HCT116 (cell line): ENCODE data around the gene MAX. TPM values are rescaled to one million over a fixed set of nuclear protein-coding genes. Genes with fewer than 3 reads are reported as not detected.

ENCODE experiments used
- ATAC-seq: fragments of 200-7000 bp; cut with Tn5 transposase; 2 replicates; pipeline ENCODE4 v1.9.1; 2020; ENCODE audit warnings: mild to moderate bottlenecking, moderate library complexity
- BruUV-seq: library from RNA; stranded (reverse); fragments of 400-500 nt; replicated peaks from 2 replicates; lab custom pipeline; 2021; lab: Mats Ljungman, UMichigan
- CTCF ChIA-PET: fragments of 300-600 bp; sonication (Branson Sonifier 250); formaldehyde crosslinking; loops from one replicate; lab custom pipeline; 2021; ENCODE audit warnings: antibody characterized with exemption; lab: Charles Lee
- POLR2A ChIA-PET: fragments of 300-600, 350-600 bp; sonication (Branson Sonifier 250); formaldehyde crosslinking; loops from one replicate; lab custom pipeline; 2021; ENCODE audit warnings: antibody characterized with exemption; lab: Charles Lee
- RAD21 ChIA-PET, 2 experiments: fragments of 300-600 bp; sonication (Branson Sonifier 250); formaldehyde crosslinking; loops; one replicate each; lab custom pipeline; 2023; ENCODE audit warnings: low total read pairs in 2 of 2; ENCODE audit not compliant: uncharacterized antibody in 2 of 2, unreplicated experiment in 2 of 2, low non-redundant PET in 1 of 2; lab: Charles Lee
- DNase-seq: peaks from one replicate; pipeline ENCODE4 v3.0.0-alpha.2; 2010; ENCODE audit warnings: low read depth, low spot score
- H2AFZ ChIP-seq: fragments of 200-600 bp; shearing (Covaris generic), sonication (generic); 2 replicates; pipeline ENCODE4 v1.6.1; 2017; ENCODE audit warnings: low read depth, mixed run types, mixed read lengths, antibody characterized with exemption, low read length; ENCODE audit not compliant: poor library complexity, severe bottlenecking
- H3K27ac ChIP-seq: 2 replicates; pipeline ENCODE4 v1.5.1; 2012; ENCODE audit warnings: low read depth, low read length
- H3K27me3 ChIP-seq: fragments of 200-600 bp; sonication (generic); 2 replicates; pipeline ENCODE4 v1.6.1; 2016; ENCODE audit warnings: mixed run types, low read length, mixed read lengths; ENCODE audit not compliant: insufficient read depth
- H3K36me3 ChIP-seq, 2 experiments: fragments of 200-500 bp in 1 of 2; fragments of 200-600 bp in 1 of 2; sonication (Bioruptor generic) in 1 of 2; sonication (generic) in 1 of 2; 2 replicates each; pipeline versions ENCODE4 v1.5.1 to v1.6.1; 2014 to 2016; ENCODE audit warnings: low read length in 2 of 2, inconsistent platforms in 1 of 2, mixed read lengths in 1 of 2, mixed run types in 1 of 2; ENCODE audit not compliant: insufficient read depth in 2 of 2, control insufficient read depth in 1 of 2
- H3K4me1 ChIP-seq, 2 experiments: fragments of 200-600 bp in 1 of 2; sonication (generic) in 1 of 2; 2 replicates each; pipeline versions ENCODE4 v1.5.1 to v1.6.1; 2012 to 2017; ENCODE audit warnings: low read length in 2 of 2, inconsistent platforms in 1 of 2, mild to moderate bottlenecking in 1 of 2, mixed read lengths in 1 of 2, mixed run types in 1 of 2, moderate library complexity in 1 of 2; ENCODE audit not compliant: insufficient read depth in 2 of 2, control insufficient read depth in 1 of 2
- H3K4me2 ChIP-seq: fragments of 200-600 bp; sonication (generic); 2 replicates; pipeline ENCODE4 v1.6.1; 2017; ENCODE audit warnings: mixed run types, low read length, mixed read lengths
- H3K4me3 ChIP-seq, 2 experiments: fragments of 200-600 bp in 1 of 2; sonication (generic) in 1 of 2; replicated peaks in 1 of 2; 2 replicates each; pipeline ENCODE4 v1.5.1; 2011 to 2016; ENCODE audit warnings: low read length in 2 of 2, control low read depth in 1 of 2, low read depth in 1 of 2, mild to moderate bottlenecking in 1 of 2, mixed read lengths in 1 of 2, mixed run types in 1 of 2
- H3K79me2 ChIP-seq: fragments of 200-600 bp; sonication (generic); 2 replicates; pipeline ENCODE4 v1.6.1; 2017; ENCODE audit warnings: mild to moderate bottlenecking, mixed run types, low read length, moderate library complexity, mixed read lengths; ENCODE audit not compliant: insufficient read depth
- H3K9ac ChIP-seq: fragments of 200-600 bp; sonication (generic); 2 replicates; pipeline ENCODE4 v1.6.1; 2016; ENCODE audit warnings: low read length, mixed read lengths
- H3K9me2 ChIP-seq: fragments of 200-600 bp; sonication (generic), shearing (Covaris generic); 2 replicates; pipeline ENCODE4 v1.6.1; 2017; ENCODE audit warnings: mixed run types, mild to moderate bottlenecking, moderate library complexity; ENCODE audit not compliant: insufficient read depth
- H3K9me3 ChIP-seq, 2 experiments: fragments of 200-500 bp in 1 of 2; fragments of 200-600 bp in 1 of 2; sonication (Bioruptor generic) in 1 of 2; sonication (generic) in 1 of 2; 2 replicates each; pipeline ENCODE4 v1.6.1; 2014 to 2017; ENCODE audit warnings: low read length in 2 of 2, mixed read lengths in 2 of 2, inconsistent platforms in 1 of 2, low read depth in 1 of 2, mild to moderate bottlenecking in 1 of 2, mixed run types in 1 of 2, moderate library complexity in 1 of 2; ENCODE audit not compliant: control insufficient read depth in 1 of 2, insufficient read depth in 1 of 2
- H4K20me1 ChIP-seq: fragments of 200-600 bp; sonication (generic), shearing (Covaris generic); 2 replicates; pipeline ENCODE4 v1.6.1; 2017; ENCODE audit warnings: mixed run types, mild to moderate bottlenecking, moderate library complexity; ENCODE audit not compliant: insufficient read depth
- ATF3 ChIP-seq: IDR thresholded peaks from 2 replicates; pipeline ENCODE4 v1.6.1; 2012
- CBX3 ChIP-seq: IDR thresholded peaks from 2 replicates; pipeline ENCODE4 v1.6.1; 2012; ENCODE audit warnings: low read depth
- CTCF ChIP-seq, 3 experiments: fragments of 200-600 bp in 1 of 3; sonication (generic) in 1 of 3; IDR thresholded peaks in 2 of 3; conservative IDR thresholded peaks in 1 of 3; 2 replicates each; pipeline ENCODE4 v1.5.1; 2012 to 2017; ENCODE audit warnings: low read depth in 2 of 3, low read length in 2 of 3, antibody characterized with exemption in 1 of 3, borderline replicate concordance in 1 of 3, control low read depth in 1 of 3, mild to moderate bottlenecking in 1 of 3, mixed read lengths in 1 of 3, mixed run types in 1 of 3, moderate library complexity in 1 of 3; ENCODE audit not compliant: insufficient read depth in 1 of 3
- FOSL1 ChIP-seq: IDR thresholded peaks from 2 replicates; pipeline ENCODE4 v1.6.1; 2012; ENCODE audit warnings: low read depth
- SIN3A ChIP-seq: IDR thresholded peaks from 2 replicates; pipeline ENCODE4 v1.6.1; 2012; ENCODE audit warnings: low read depth
- SRF ChIP-seq: IDR thresholded peaks from 2 replicates; pipeline ENCODE4 v1.6.1; 2012; ENCODE audit warnings: low read depth
- TCF7L2 ChIP-seq: IDR thresholded peaks from 2 replicates; pipeline ENCODE4 v1.7.0; 2011; ENCODE audit warnings: borderline replicate concordance, inconsistent platforms; ENCODE audit not compliant: insufficient read depth, insufficient read length; ENCODE audit errors: extremely low read depth
- YY1 ChIP-seq: IDR thresholded peaks from 2 replicates; pipeline ENCODE4 v1.6.1; 2011; ENCODE audit warnings: low read length, low read depth, moderate library complexity, mild to moderate bottlenecking; ENCODE audit not compliant: insufficient replicate concordance; ENCODE audit errors: extremely low read depth
- intact Hi-C: fragments of 100-400 bp; cut with micrococcal nuclease; formaldehyde crosslinking; loops from 2 replicates; pipeline ENCODE4 v1.10.0; 2022
- total RNA-seq: library from RNA; stranded (reverse); gene quantifications from one replicate; pipeline ENCODE4 v1.2.1, GENCODE V29; 2021; ENCODE audit not compliant: unreplicated experiment
- TF ChIP-seq, protein P1 (sequence below): IDR thresholded peaks from 2 replicates; pipeline ENCODE4 v1.6.1; 2012

Gene MAX
- total RNA-seq, 1 experiment from 2014 or later = 72.6 TPM

DNA sequence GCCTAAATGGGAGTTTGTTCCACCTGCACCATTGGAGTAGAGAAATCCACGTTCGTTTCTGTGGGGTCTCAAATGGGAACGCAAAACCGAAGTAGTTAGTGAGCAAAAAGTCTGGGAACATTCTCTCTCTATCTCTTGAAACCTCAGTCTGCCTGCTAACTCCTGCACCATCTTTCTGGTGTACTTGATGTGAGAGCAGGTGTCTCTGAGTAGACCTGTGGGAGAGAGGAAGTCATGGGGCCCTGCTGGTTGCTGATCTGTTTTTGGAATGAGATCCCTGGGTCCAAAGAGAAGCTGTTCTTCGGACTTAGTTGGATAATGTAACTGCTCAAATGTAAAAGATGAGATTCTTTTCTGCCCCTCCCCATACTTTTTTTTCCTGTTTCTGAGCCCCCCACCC, 57.3 kb downstream of the MAX start:
- intact Hi-C loops = no loop called here
- H3K9me3 ChIP-seq = no peaks in the 10 kb centered on the region
- no peak overlapping the region for H3K4me3 ChIP-seq
- ATAC-seq = no peak
- H3K27me3 ChIP-seq = no peaks in the 10 kb centered on the region
- no peaks in the 10 kb centered on the region for H3K9me2 ChIP-seq
- H3K9ac ChIP-seq = no peak overlapping the region
- no TSS peak for BruUV-seq
- H3K36me3 ChIP-seq = peaks cover 5 to 18% of the 10 kb centered on the region in 2 experiments; a peak in 3 of 4 replicates
- ChIA-PET CTCF (no interaction called here), POLR2A (no interaction called here), RAD21 (no interaction called here)
- no peaks in the 10 kb centered on the region for H4K20me1 ChIP-seq
- DNase-seq = no peak
- no peak overlapping the region for H3K27ac ChIP-seq
- TF ChIP-seq SIN3A (no peak), SRF (no peak), FOSL1 (no peak), CTCF (IDR thresholded peaks at IDR 0.05 in 2 of 3, conservative IDR thresholded peaks at IDR 0.05 in 1 of 3; ENCODE audit: borderline replicate concordance in 1 of 3, insufficient read depth in 1 of 3, low read depth in 2 of 3, low read length in 2 of 3) (no peak), CBX3 (no peak), ATF3 (no peak)
- TF ChIP-seq, protein P1, sequence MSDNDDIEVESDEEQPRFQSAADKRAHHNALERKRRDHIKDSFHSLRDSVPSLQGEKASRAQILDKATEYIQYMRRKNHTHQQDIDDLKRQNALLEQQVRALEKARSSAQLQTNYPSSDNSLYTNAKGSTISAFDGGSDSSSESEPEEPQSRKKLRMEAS = no peak
- H2AFZ ChIP-seq = no peak overlapping the region
- no peaks in the 10 kb centered on the region for H3K79me2 ChIP-seq
- H3K4me2 ChIP-seq = no peak overlapping the region
- peaks cover 17 to 29% of the 10 kb centered on the region in 2 experiments for H3K4me1 ChIP-seq

GRCh38 chr14:65044596-65044959, 57.7 kb downstream of the MAX start:
- Histone ChIP-seq H3K79me2 (no peaks in the 10 kb centered on the region), H3K9me2 (no peaks in the 10 kb centered on the region), H3K27me3 (no peaks in the 10 kb centered on the region), H3K9me3 (no peaks in the 10 kb centered on the region), H3K9ac (no peak overlapping the region), H3K27ac (no peak overlapping the region), H3K4me2 (no peak overlapping the region), H3K4me3 (no peak overlapping the region), H3K36me3 (peaks cover 5 to 18% of the 10 kb centered on the region in 2 experiments; a peak in 3 of 4 replicates), H3K4me1 (peaks cover 17 to 29% of the 10 kb centered on the region in 2 experiments), H2AFZ (no peak overlapping the region), H4K20me1 (no peaks in the 10 kb centered on the region)
- TF ChIP-seq CBX3 (no peak), TCF7L2 (no peak), YY1 (no peak)
- POLR2A ChIA-PET = no interaction called here
- BruUV-seq = no TSS peak
- DNase-seq = no peak
- no peak for ATAC-seq
- CTCF ChIA-PET = no interaction called here
- intact Hi-C loops = no loop called here
- RAD21 ChIA-PET = no interaction called here
